Hepatocyte (in vitro differentiated cells): ENCODE results near the gene BRSK1. TPM values are rescaled to one million over a fixed set of nuclear protein-coding genes. Genes with fewer than 3 reads are reported as not detected.
A peak's percentile ranks its signal among the peaks of the same experiment; 100 is the strongest.

ENCODE experiments used
- DNase-seq: peaks from one replicate; pipeline ENCODE4 v3.0.0-alpha.2; 2016; ENCODE audit warnings: low spot score
- H2AFZ ChIP-seq: fragments of 200-600 bp; sonication (generic); 2 replicates; pipeline ENCODE4 v1.6.0; 2016; ENCODE audit warnings: antibody characterized with exemption, mild to moderate bottlenecking
- H3K27ac ChIP-seq: fragments of 200-600 bp; sonication (generic); 2 replicates; pipeline ENCODE4 v1.5.1; 2016; ENCODE audit warnings: mild to moderate bottlenecking
- H3K27me3 ChIP-seq: fragments of 200-600 bp; sonication (generic); 2 replicates; pipeline ENCODE4 v1.6.1; 2016
- H3K36me3 ChIP-seq: fragments of 200-600 bp; sonication (generic); replicated peaks from 2 replicates; pipeline ENCODE4 v1.5.1; 2016; ENCODE audit warnings: low read depth; ENCODE audit not compliant: insufficient read depth
- H3K4me1 ChIP-seq: fragments of 200-600 bp; sonication (generic); 2 replicates; pipeline ENCODE4 v1.5.1; 2016; ENCODE audit warnings: mild to moderate bottlenecking, moderate library complexity; ENCODE audit not compliant: insufficient read depth
- H3K4me2 ChIP-seq: fragments of 200-600 bp; sonication (generic); 2 replicates; pipeline ENCODE4 v1.6.0; 2016
- H3K4me3 ChIP-seq: fragments of 200-600 bp; sonication (generic); 2 replicates; pipeline ENCODE4 v1.5.1; 2016; ENCODE audit warnings: mild to moderate bottlenecking
- H3K79me2 ChIP-seq: fragments of 200-600 bp; sonication (generic); 2 replicates; pipeline ENCODE4 v1.6.0; 2017; ENCODE audit warnings: mild to moderate bottlenecking
- H3K9me2 ChIP-seq: fragments of 200-600 bp; sonication (generic); replicated peaks from 2 replicates; pipeline ENCODE4 v1.6.0; 2017; ENCODE audit warnings: mild to moderate bottlenecking; ENCODE audit not compliant: insufficient read depth
- H3K9me3 ChIP-seq: fragments of 200-600 bp; sonication (generic); 2 replicates; pipeline ENCODE4 v1.5.1; 2016; ENCODE audit warnings: low read depth, mild to moderate bottlenecking
- H4K20me1 ChIP-seq: fragments of 200-600 bp; sonication (generic); 2 replicates; pipeline ENCODE4 v1.6.0; 2016; ENCODE audit warnings: mild to moderate bottlenecking; ENCODE audit not compliant: insufficient read depth, poor library complexity, severe bottlenecking
- CTCF ChIP-seq: fragments of 200-600 bp; sonication (generic); IDR thresholded peaks from 2 replicates; pipeline ENCODE4 v1.5.1; 2016; ENCODE audit warnings: antibody characterized with exemption, mild to moderate bottlenecking; ENCODE audit not compliant: poor library complexity
- EZH2 ChIP-seq: fragments of 200-600 bp; sonication (generic); IDR thresholded peaks from 2 replicates; pipeline ENCODE4 v1.6.1; 2016; ENCODE audit warnings: antibody characterized with exemption, mild to moderate bottlenecking, borderline replicate concordance
- EZH2phosphoT487 ChIP-seq: fragments of 200-600 bp; sonication (generic); IDR thresholded peaks from one replicate; pipeline ENCODE4 v1.6.1; 2018; ENCODE audit warnings: antibody characterized with exemption, mild to moderate bottlenecking, low read depth, moderate library complexity; ENCODE audit not compliant: unreplicated experiment, severe bottlenecking
- WGBS: methylation state at CpG from one replicate; pipeline ENCODE4 v1.1.6; 2016; ENCODE audit warnings: low lambda C conversion rate; ENCODE audit errors: missing lambda C conversion rate; 5-methylcytosine and 5-hydroxymethylcytosine counted together
- polyA plus RNA-seq: library from polyadenylated mRNA; unstranded; fragments of >200 nt; fragmentation: Nextera tagmentation; extraction: Ambion mirVana; gene quantifications from 2 replicates; pipeline ENCODE4 v1.2.1, GENCODE V29; 2016
- total RNA-seq: library from RNA; depleted of rRNA; stranded (reverse); fragments of >200 nt; gene quantifications from 2 replicates; pipeline ENCODE4 v1.2.3, GENCODE V29; 2014

Gene BRSK1
- total and polyA plus RNA-seq, 2 experiments from 2014 or later, result 2.4 to 13.2 TPM

- no peak for TF ChIP-seq CTCF
- no peak for TF ChIP-seq EZH2
- TF ChIP-seq EZH2phosphoT487, result no peak
These were observed 71.5 kb downstream of the BRSK1 start for GRCh38 chr19:55355213-55355821.

GRCh38 chr19:55358493-55358892, 74.7 kb downstream of the BRSK1 start:
- no peak overlapping the region for H3K4me2 ChIP-seq
- peaks cover 33% of the 10 kb centered on the region for H3K27me3 ChIP-seq
- WGBS, result 90% methylated on average over 19 of the region's 19 CpGs
- H3K36me3 ChIP-seq, result no peaks in the 10 kb centered on the region
- no peaks in the 10 kb centered on the region for H4K20me1 ChIP-seq
- no peaks in the 10 kb centered on the region for H3K9me2 ChIP-seq
- H3K27ac ChIP-seq, result no peak overlapping the region
- peaks cover 11% of the 10 kb centered on the region for H3K4me1 ChIP-seq
- no peak for DNase-seq
- no peaks in the 10 kb centered on the region for H3K79me2 ChIP-seq
- H3K9me3 ChIP-seq, result no peaks in the 10 kb centered on the region
- H2AFZ ChIP-seq, result no peak overlapping the region
- no peak overlapping the region for H3K4me3 ChIP-seq
- TF ChIP-seq EZH2 (no peak), CTCF (no peak), EZH2phosphoT487 (no peak)

More at GRCh38 chr19:55355213-55355821, 71.5 kb downstream of the BRSK1 start:
- Histone ChIP-seq H2AFZ (no peak overlapping the region), H4K20me1 (no peaks in the 10 kb centered on the region), H3K4me2 (peak overlapping the region; percentile 97), H3K27me3 (peaks cover 54% of the 10 kb centered on the region), H3K27ac (no peak overlapping the region), H3K36me3 (no peaks in the 10 kb centered on the region), H3K79me2 (no peaks in the 10 kb centered on the region), H3K4me3 (no peak overlapping the region), H3K9me2 (no peaks in the 10 kb centered on the region), H3K9me3 (no peaks in the 10 kb centered on the region), H3K4me1 (peaks cover 14% of the 10 kb centered on the region)
- DNase-seq, result no peak
- 27% methylated on average over 13 of the region's 13 CpGs for whole genome bisulfite sequencing

GRCh38 chr19:55358943-55359908, 75.4 kb downstream of the BRSK1 start:
- Histone ChIP-seq H3K9me3 (no peaks in the 10 kb centered on the region), H3K4me3 (no peak overlapping the region), H3K9me2 (no peaks in the 10 kb centered on the region), H2AFZ (no peak overlapping the region), H3K27me3 (peaks cover 29% of the 10 kb centered on the region), H3K27ac (no peak overlapping the region), H3K4me1 (peaks cover 5% of the 10 kb centered on the region), H4K20me1 (no peaks in the 10 kb centered on the region), H3K36me3 (no peaks in the 10 kb centered on the region), H3K79me2 (no peaks in the 10 kb centered on the region), H3K4me2 (no peak overlapping the region)
- no peak for TF ChIP-seq EZH2phosphoT487
- TF ChIP-seq EZH2, result no peak
- no peak for TF ChIP-seq CTCF
- DNase-seq, result no peak
- WGBS, result 84% methylated on average over 32 of the region's 32 CpGs
